CD14-positive monocyte (primary cell): ENCODE data around the gene RAVER1. TPM values are rescaled to one million over a fixed set of nuclear protein-coding genes. Genes with fewer than 3 reads are reported as not detected.

Experiments
- DNase-seq, 3 donors: peaks; one replicate each; pipeline ENCODE4 v3.0.0-alpha.2; 2011 to 2022
- H2AFZ ChIP-seq: 2 replicates; pipeline ENCODE4 v1.6.0; 2012; ENCODE audit warnings: mild to moderate bottlenecking, low read depth, low read length, inconsistent platforms; ENCODE audit not compliant: insufficient read depth, poor library complexity, severe bottlenecking
- H3K27ac ChIP-seq, 2 donors: 1 replicate in 1 of 2; 2 replicates in 1 of 2; pipeline ENCODE4 v1.5.1; 2012 to 2013; ENCODE audit warnings: low read length in 2 of 2, control low read depth in 1 of 2, inconsistent platforms in 1 of 2, low read depth in 1 of 2, mild to moderate bottlenecking in 1 of 2
- H3K27me3 ChIP-seq, 2 donors: one replicate each; pipeline versions ENCODE4 v1.6.0 to v1.6.1; 2011 to 2013; ENCODE audit warnings: low read length in 2 of 2; ENCODE audit not compliant: control insufficient read depth in 2 of 2, insufficient read depth in 2 of 2
- H3K36me3 ChIP-seq, 2 donors: replicated peaks in 1 of 2; 1 replicate in 1 of 2; 2 replicates in 1 of 2; pipeline versions ENCODE4 v1.5.1 to v1.6.1; 2012 to 2013; ENCODE audit warnings: low read length in 2 of 2, control low read depth in 1 of 2, inconsistent platforms in 1 of 2, mild to moderate bottlenecking in 1 of 2; ENCODE audit not compliant: insufficient read depth in 2 of 2, control insufficient read depth in 1 of 2
- H3K4me1 ChIP-seq, 2 donors: 1 replicate in 1 of 2; 2 replicates in 1 of 2; pipeline versions ENCODE4 v1.5.1 to v1.6.1; 2012 to 2013; ENCODE audit warnings: low read length in 2 of 2, control low read depth in 1 of 2, inconsistent platforms in 1 of 2, mild to moderate bottlenecking in 1 of 2, moderate library complexity in 1 of 2; ENCODE audit not compliant: insufficient read depth in 2 of 2, control insufficient read depth in 1 of 2
- H3K4me2 ChIP-seq: replicated peaks from 2 replicates; pipeline ENCODE3; 2012; ENCODE audit warnings: low read length, moderate library complexity, mild to moderate bottlenecking; ENCODE audit not compliant: poor library complexity, severe bottlenecking; ENCODE audit errors: extremely low read depth
- H3K4me3 ChIP-seq, 3 experiments: fragments of 200-600 bp in 1 of 3; sonication (generic) in 1 of 3; replicated peaks in 1 of 3; 1 replicate in 2 of 3; 2 replicates in 1 of 3; pipeline ENCODE4 v1.5.1; 2011 to 2013; ENCODE audit warnings: low read length in 3 of 3, mild to moderate bottlenecking in 3 of 3, control low read depth in 2 of 3, low read depth in 2 of 3, inconsistent platforms in 1 of 3, moderate library complexity in 1 of 3
- H3K79me2 ChIP-seq: 2 replicates; pipeline ENCODE4 v1.6.0; 2012; ENCODE audit warnings: mild to moderate bottlenecking, control low read depth, inconsistent platforms, low read length, moderate library complexity; ENCODE audit not compliant: insufficient read depth
- H3K9ac ChIP-seq: 2 replicates; pipeline ENCODE4 v1.6.0; 2017; ENCODE audit warnings: low read length, mild to moderate bottlenecking; ENCODE audit not compliant: insufficient read depth, poor library complexity, severe bottlenecking
- H3K9me3 ChIP-seq, 2 donors: replicated peaks in 1 of 2; 1 replicate in 1 of 2; 2 replicates in 1 of 2; pipeline versions ENCODE4 v1.5.1 to v1.6.1; 2012 to 2013; ENCODE audit warnings: low read length in 2 of 2, control low read depth in 1 of 2; ENCODE audit not compliant: control insufficient read depth in 1 of 2, insufficient read depth in 1 of 2
- H4K20me1 ChIP-seq: 2 replicates; pipeline ENCODE4 v1.6.0; 2012; ENCODE audit warnings: mild to moderate bottlenecking, low read length, control low read depth, moderate library complexity; ENCODE audit not compliant: insufficient read depth
- H3K27ac Mint-ChIP-seq, 7 donors: one replicate each; pipeline ENCODE4 v1.8.0; 2020; ENCODE audit warnings: mild to moderate bottlenecking in 7 of 7, mixed read lengths in 7 of 7, moderate library complexity in 6 of 7, inconsistent platforms in 2 of 7
- H3K27me3 Mint-ChIP-seq, 3 donors: one replicate each; pipeline ENCODE4 v1.8.0; 2021 to 2022; ENCODE audit warnings: low read depth in 3 of 3, mild to moderate bottlenecking in 3 of 3, mixed read lengths in 3 of 3, moderate library complexity in 3 of 3, inconsistent platforms in 1 of 3
- H3K36me3 Mint-ChIP-seq, 2 donors: one replicate each; pipeline ENCODE4 v1.8.0; 2020; ENCODE audit warnings: mixed read lengths in 2 of 2, inconsistent platforms in 1 of 2, mild to moderate bottlenecking in 1 of 2
- H3K4me1 Mint-ChIP-seq: one replicate; pipeline ENCODE4 v1.8.0; 2020; ENCODE audit warnings: mild to moderate bottlenecking, mixed read lengths
- H3K4me3 Mint-ChIP-seq, 2 donors: one replicate each; pipeline ENCODE4 v1.8.0; 2020; ENCODE audit warnings: mild to moderate bottlenecking in 2 of 2, mixed read lengths in 2 of 2, moderate library complexity in 1 of 2
- H3K9me3 Mint-ChIP-seq, 7 donors: one replicate each; pipeline ENCODE4 v1.8.0; 2020 to 2022; ENCODE audit warnings: mixed read lengths in 7 of 7, mild to moderate bottlenecking in 6 of 7, moderate library complexity in 6 of 7, inconsistent platforms in 2 of 7
- CTCF ChIP-seq: fragments of 200-600 bp; IDR thresholded peaks from one replicate; pipeline ENCODE4 v1.8.0; 2022; ENCODE audit warnings: antibody characterized with exemption, mild to moderate bottlenecking
- WGBS: methylation state at CpG from one replicate; pipeline ENCODE4 v1.1.5; 2013; ENCODE audit warnings: missing lambda C conversion rate; ENCODE audit not compliant: insufficient coverage; 5-methylcytosine and 5-hydroxymethylcytosine counted together
- intact Hi-C, 2 donors: fragments of 100-400 bp; cut with micrococcal nuclease; formaldehyde crosslinking; loops; one replicate each; pipeline versions ENCODE4 v1.15.0 to v1.15.1; 2023
- polyA plus RNA-seq, 3 donors: library from polyadenylated mRNA; depleted of rRNA in 1 of 3; unstranded in 2 of 3; stranded (reverse) in 1 of 3; fragments of 300-500 nt in 2 of 3; fragments of >200 nt in 1 of 3; fragmentation: Illumina TruSeq in 2 of 3; gene quantifications; 1 replicate in 2 of 3; 2 replicates in 1 of 3; pipeline ENCODE4 v1.2.3, GENCODE V29; 2012 to 2021

The RAVER1 gene
- polyA plus RNA-seq, 3 donors = 6.0 to 20.7 (median 9.0) TPM

DNA sequence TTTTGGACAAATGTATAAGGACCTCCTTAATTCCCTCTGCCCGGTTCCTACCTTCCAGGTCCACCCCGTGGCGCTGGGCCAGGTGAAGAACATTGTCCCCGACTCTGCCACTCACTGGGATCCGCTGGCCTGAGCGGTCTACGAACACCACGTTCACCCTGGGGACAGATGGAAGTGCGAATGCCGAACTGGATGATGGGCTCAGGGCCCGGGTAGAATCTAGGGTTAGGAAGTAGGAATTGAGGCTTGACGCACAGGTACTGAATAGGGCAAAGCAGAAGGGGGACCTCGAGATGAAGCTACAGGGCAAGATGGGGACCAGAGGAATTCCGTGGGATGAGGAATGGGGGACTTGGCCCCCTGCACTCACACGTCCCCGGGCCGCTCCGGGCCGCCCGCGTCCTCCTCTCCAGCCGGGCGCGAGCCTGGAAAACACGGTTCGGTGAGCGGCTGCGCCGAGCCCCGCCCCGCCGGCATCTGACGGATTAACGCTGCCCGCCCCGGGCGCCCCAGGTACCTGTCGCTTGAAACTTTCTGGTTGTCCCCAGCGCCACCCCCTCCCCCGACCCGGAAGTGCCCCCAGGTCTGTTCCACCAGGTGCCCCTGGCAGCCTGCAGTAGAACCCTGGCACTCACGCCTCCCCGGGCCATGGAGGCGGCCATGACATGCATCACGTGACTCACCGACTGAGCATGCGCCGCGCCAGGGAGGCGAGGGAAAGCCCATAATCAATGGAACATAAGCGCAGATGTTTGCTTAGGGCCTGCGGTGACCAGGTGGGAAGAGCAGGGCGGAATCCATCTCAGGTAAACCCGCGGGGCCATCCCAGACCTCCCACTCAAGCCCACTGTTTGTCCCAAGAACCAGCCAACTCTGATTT, 17.8 kb downstream of the RAVER1 start, which contains the start of gene FDX2:
Gene FDX2 (minus strand): TSS at position 681 of the 880 bp plus-strand sequence. CDS start 19 bp downstream, at position 662.
- Histone ChIP-seq H3K9ac (peak within 1 kb of the TSS; percentile 51), H3K79me2 (no peaks in the 10 kb centered on the region), H3K36me3 (peaks cover 36 to 43% of the 10 kb centered on the region in 2 donors), H3K9me3 (no peaks in the 10 kb centered on the region), H4K20me1 (peaks cover 7% of the 10 kb centered on the region), H3K4me2 (peak within 1 kb of the TSS; percentile 87), H3K27ac (peak within 1 kb of the TSS in 1 of 2 donors; percentile 0), H2AFZ (peak within 1 kb of the TSS; percentile 89), H3K4me3 (peak within 1 kb of the TSS; percentile 53 to 80 (median 66)), H3K4me1 (peaks cover 7 to 15% of the 10 kb centered on the region in 2 donors), H3K27me3 (no peaks in the 10 kb centered on the region)
- TF ChIP-seq CTCF = no peak
- Mint-ChIP-seq H3K4me1 (peaks cover 11% of the 10 kb centered on the region), H3K4me3 (peak within 1 kb of the TSS; percentile 83 to 93), H3K27ac (peak within 1 kb of the TSS in 6 of 7 donors; percentile 51 to 87 (median 79)), H3K9me3 (peaks cover 0 to 1% (median 0%) of the 10 kb centered on the region in 7 donors), H3K36me3 (peaks cover 24 to 44% of the 10 kb centered on the region in 2 donors), H3K27me3 (peaks cover 2 to 5% (median 5%) of the 10 kb centered on the region in 3 donors)
- DNase-seq = peak; percentile 66 to 80 (median 67)
- WGBS = 2% methylated on average over 48 of the region's 55 CpGs
- intact Hi-C loops = no loop called here

GRCh38 chr19:10309423-10309822, 23.9 kb downstream of the RAVER1 start, which contains the start of gene ZGLP1:
Gene ZGLP1 (minus strand): TSS chr19:10309815.
- WGBS = 95% methylated on average over 14 of the region's 24 CpGs
- intact Hi-C loops = no loop called here
- H4K20me1 ChIP-seq = no peaks in the 10 kb centered on the region
- H3K9me3 ChIP-seq = no peaks in the 10 kb centered on the region
- peak within 1 kb of the TSS in 3 of 7 donors; percentile 37 to 60 (median 58) for H3K27ac Mint-ChIP-seq
- H3K27me3 Mint-ChIP-seq = peaks cover 0 to 6% (median 2%) of the 10 kb centered on the region in 3 donors
- no peak for TF ChIP-seq CTCF
- H3K9me3 Mint-ChIP-seq = no peaks in the 10 kb centered on the region
- no peaks in the 10 kb centered on the region for H3K79me2 ChIP-seq
- no peaks in the 10 kb centered on the region for H3K27me3 ChIP-seq
- no peak within 1 kb of the TSS for H3K4me3 Mint-ChIP-seq
- no peak within 1 kb of the TSS for H2AFZ ChIP-seq
- peaks cover 16% of the 10 kb centered on the region for H3K4me1 Mint-ChIP-seq
- H3K36me3 Mint-ChIP-seq = peaks cover 2 to 7% of the 10 kb centered on the region in 2 donors
- H3K9ac ChIP-seq = no peak within 1 kb of the TSS
- H3K4me2 ChIP-seq = no peak within 1 kb of the TSS
- no peak within 1 kb of the TSS for H3K27ac ChIP-seq
- H3K36me3 ChIP-seq = no peaks in the 10 kb centered on the region
- H3K4me3 ChIP-seq = no peak within 1 kb of the TSS
- H3K4me1 ChIP-seq = peaks cover 22 to 23% of the 10 kb centered on the region in 2 donors
- no peak for DNase-seq
